Astrocyte (in vitro differentiated cells and primary cell): ENCODE data around the gene APOBEC3G.

Experiments
- CTCF ChIP-seq: IDR thresholded peaks from 2 replicates; pipeline ENCODE4 v1.5.1; 2011; ENCODE audit warnings: low read depth, mild to moderate bottlenecking, inconsistent platforms, low read length, moderate library complexity; ENCODE audit not compliant: insufficient read depth
- EZH2 ChIP-seq: IDR thresholded peaks from 2 replicates; pipeline ENCODE4 v1.6.1; 2012; ENCODE audit warnings: mild to moderate bottlenecking, low read length, inconsistent platforms; ENCODE audit not compliant: insufficient read depth

GRCh38 chr22:39081598-39081997, 4.5 kb downstream of the APOBEC3G start:
- TF ChIP-seq CTCF (no peak), EZH2 (no peak)
